Endothelial cell of umbilical vein (primary cell): ENCODE results near the gene HABP2. TPM values are rescaled to one million over a fixed set of nuclear protein-coding genes. Genes with fewer than 3 reads are reported as not detected.

Experiments used
- BruUV-seq: library from RNA; stranded (reverse); fragments of 400-500 nt; replicated peaks from 2 replicates; lab custom pipeline; 2021; lab: Mats Ljungman, UMichigan
- CTCF ChIA-PET: fragments of 300-600, 350-600 bp; sonication (Branson Sonifier 250); formaldehyde crosslinking; loops from one replicate; lab custom pipeline; 2021; ENCODE audit warnings: antibody characterized with exemption, inconsistent platforms; lab: Charles Lee
- POLR2A ChIA-PET: fragments of 300-600, 350-600 bp; sonication (Branson Sonifier 250); formaldehyde crosslinking; loops from one replicate; lab custom pipeline; 2021; ENCODE audit warnings: antibody characterized with exemption, inconsistent platforms; lab: Charles Lee
- DNase-seq: peaks from one replicate; pipeline ENCODE4 v3.0.0-alpha.2; 2011; ENCODE audit warnings: low read depth, low spot score
- FAIRE-seq: peaks from 2 replicates; lab custom pipeline; 2011; peaks lifted over from hg19 to GRCh38; lab: Jason Lieb, UNC
- H2AFZ ChIP-seq: 2 replicates; pipeline ENCODE4 v1.6.0; 2012; ENCODE audit warnings: low read depth, low read length, control low read depth, inconsistent platforms
- H3K27ac ChIP-seq: 2 replicates; pipeline ENCODE4 v1.5.1; 2011; ENCODE audit warnings: low read depth, mild to moderate bottlenecking, control low read depth, low read length, moderate library complexity; ENCODE audit not compliant: insufficient read depth
- H3K27me3 ChIP-seq, 2 experiments: 2 replicates each; pipeline versions ENCODE4 v1.6.0 to v1.6.1; 2011; ENCODE audit warnings: low read length in 2 of 2, mixed read lengths in 1 of 2; ENCODE audit not compliant: control insufficient read depth in 2 of 2, insufficient read depth in 2 of 2
- H3K36me3 ChIP-seq, 2 experiments: 2 replicates in 1 of 2; 3 replicates in 1 of 2; pipeline ENCODE4 v1.5.1; 2011; ENCODE audit warnings: low read length in 2 of 2, mild to moderate bottlenecking in 1 of 2, moderate library complexity in 1 of 2; ENCODE audit not compliant: control insufficient read depth in 2 of 2, insufficient read depth in 2 of 2; ENCODE audit errors: extremely low read depth in 1 of 2
- H3K4me1 ChIP-seq: 3 replicates; pipeline ENCODE4 v1.5.1; 2011; ENCODE audit warnings: mild to moderate bottlenecking, low read length; ENCODE audit not compliant: control insufficient read depth, insufficient read depth; ENCODE audit errors: extremely low read depth
- H3K4me2 ChIP-seq: 2 replicates; pipeline ENCODE4 v1.6.1; 2011; ENCODE audit warnings: low read length, control low read depth, mixed read lengths; ENCODE audit not compliant: insufficient read depth
- H3K4me3 ChIP-seq, 3 experiments: fragments of 200-600 bp in 1 of 3; sonication (generic), shearing (Covaris generic) in 1 of 3; replicated peaks in 1 of 3; 2 replicates each; pipeline ENCODE4 v1.5.1; 2011 to 2016; ENCODE audit warnings: control low read depth in 3 of 3, low read length in 3 of 3, mild to moderate bottlenecking in 2 of 3, inconsistent platforms in 1 of 3, low read depth in 1 of 3, moderate library complexity in 1 of 3; ENCODE audit not compliant: insufficient read depth in 1 of 3
- H3K79me2 ChIP-seq: 2 replicates; pipeline ENCODE4 v1.6.0; 2012; ENCODE audit warnings: low read length, inconsistent platforms; ENCODE audit not compliant: control insufficient read depth, insufficient read depth
- H3K9ac ChIP-seq: replicated peaks from 2 replicates; pipeline ENCODE3; 2011; ENCODE audit warnings: low read length, control low read depth; ENCODE audit not compliant: insufficient read depth; ENCODE audit errors: extremely low read depth
- H3K9me1 ChIP-seq: replicated peaks from 3 replicates; pipeline ENCODE4 v1.6.0; 2011; ENCODE audit warnings: mild to moderate bottlenecking, low read length; ENCODE audit not compliant: control insufficient read depth, insufficient read depth; ENCODE audit errors: extremely low read depth
- H3K9me3 ChIP-seq: replicated peaks from 2 replicates; pipeline ENCODE4 v1.5.1; 2012; ENCODE audit warnings: low read length, inconsistent platforms; ENCODE audit not compliant: control insufficient read depth, insufficient read depth
- H4K20me1 ChIP-seq: replicated peaks from 2 replicates; pipeline ENCODE3; 2011; ENCODE audit warnings: mild to moderate bottlenecking, low read length; ENCODE audit not compliant: control insufficient read depth, insufficient read depth; ENCODE audit errors: extremely low read depth
- EZH2 ChIP-seq: IDR thresholded peaks from 2 replicates; pipeline ENCODE4 v1.6.1; 2012; ENCODE audit warnings: borderline replicate concordance, low read depth, mild to moderate bottlenecking, moderate library complexity, low read length, inconsistent platforms; ENCODE audit not compliant: severe bottlenecking
- FOS ChIP-seq: IDR thresholded peaks from 2 replicates; pipeline ENCODE4 v1.6.1; 2011; ENCODE audit warnings: mild to moderate bottlenecking, low read length, moderate library complexity, borderline replicate concordance; ENCODE audit not compliant: insufficient read depth
- GATA2 ChIP-seq: IDR thresholded peaks from 2 replicates; pipeline ENCODE4 v1.7.0; 2011; ENCODE audit warnings: low read depth, mild to moderate bottlenecking, moderate library complexity, mixed read lengths, low read length; ENCODE audit not compliant: insufficient read length, insufficient read depth
- JUN ChIP-seq: IDR thresholded peaks from 2 replicates; pipeline ENCODE4 v1.6.1; 2011; ENCODE audit warnings: borderline replicate concordance, low read depth; ENCODE audit not compliant: insufficient read length, insufficient read depth
- MYC ChIP-seq: IDR thresholded peaks from one replicate; pipeline ENCODE4 v1.6.1; 2011; ENCODE audit warnings: mild to moderate bottlenecking, low read depth, low read length
- POLR2A ChIP-seq: IDR thresholded peaks from 2 replicates; pipeline ENCODE4 v1.6.1; 2012; ENCODE audit warnings: low read depth, mild to moderate bottlenecking, control low read depth, low read length
- POLR2AphosphoS5 ChIP-seq: IDR thresholded peaks from 2 replicates; pipeline ENCODE4 v1.6.1; 2012; ENCODE audit warnings: low read depth, mild to moderate bottlenecking, control low read depth, low read length, moderate library complexity; ENCODE audit not compliant: insufficient read depth
- dilution Hi-C: fragments of 300-500 bp; cut with MboI; formaldehyde crosslinking; loops from one replicate; pipeline ENCODE4 v1.15.0; 2019; ENCODE audit warnings: low sequenced_read_pairs; ENCODE audit not compliant: extremely low pct_ligation_motif_present
- intact Hi-C: fragments of 100-400 bp; cut with micrococcal nuclease; formaldehyde crosslinking; loops from one replicate; pipeline ENCODE4 v1.10.0; 2022
- polyA plus RNA-seq, 4 experiments: library from polyadenylated mRNA; depleted of rRNA in 3 of 4; stranded (reverse) in 3 of 4; unstranded in 1 of 4; fragments of >200 nt; gene quantifications; 2 replicates each; pipeline versions ENCODE4 v1.2.1 to v1.2.3, GENCODE V29; 2011 to 2012; ENCODE audit warnings: missing spikeins in 1 of 4
- total RNA-seq: library from RNA; stranded (reverse); gene quantifications from 2 replicates; pipeline ENCODE4 v1.2.3, GENCODE V29; 2021
- TF ChIP-seq, protein P1 (sequence below), 2 donors: IDR thresholded peaks; 1 replicate in 1 of 2; 2 replicates in 1 of 2; pipeline ENCODE4 v1.5.1; 2011; ENCODE audit warnings: low read length in 2 of 2, mild to moderate bottlenecking in 2 of 2, moderate library complexity in 2 of 2, control low read depth in 1 of 2, inconsistent platforms in 1 of 2, low read depth in 1 of 2; ENCODE audit not compliant: insufficient read depth in 1 of 2; ENCODE audit errors: extremely low read depth in 1 of 2
- TF ChIP-seq, protein P2 (sequence below): IDR thresholded peaks from 2 replicates; pipeline ENCODE4 v1.6.1; 2011; ENCODE audit not compliant: insufficient read depth, insufficient read length

Gene HABP2
- total and polyA plus RNA-seq, 2 donors (not counting 3 experiments of a cell fraction or from before 2014, with no cell fraction given), result 0.04 TPM; not detected in 1

DNA sequence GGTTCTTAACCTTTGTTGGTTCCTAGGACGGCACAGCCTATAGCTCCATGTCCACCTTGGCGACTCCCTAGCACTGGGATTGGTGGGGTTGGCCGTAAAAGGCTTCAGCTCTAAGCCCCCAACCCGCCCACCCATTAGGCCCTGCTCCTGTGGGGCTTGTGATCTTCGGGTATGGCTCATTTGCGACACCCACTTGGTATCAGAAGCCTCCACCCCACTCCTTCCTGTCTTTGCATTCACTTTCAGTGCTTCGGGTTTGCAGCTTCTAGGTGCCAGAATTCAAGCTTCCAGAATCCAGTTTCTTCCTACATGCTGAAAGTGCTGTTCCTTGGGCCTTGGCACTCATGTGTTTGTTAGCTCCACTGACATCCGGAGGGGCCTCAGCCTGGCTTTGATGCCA is 39.5 kb downstream of the HABP2 start:
- Histone ChIP-seq H3K27me3 (no peaks in the 10 kb centered on the region), H3K4me2 (no peak overlapping the region), H3K9me3 (no peaks in the 10 kb centered on the region), H4K20me1 (no peaks in the 10 kb centered on the region), H3K4me1 (no peaks in the 10 kb centered on the region), H3K79me2 (no peaks in the 10 kb centered on the region), H3K27ac (no peak overlapping the region), H3K9ac (no peak overlapping the region), H3K36me3 (no peaks in the 10 kb centered on the region), H3K4me3 (no peak overlapping the region), H3K9me1 (no peaks in the 10 kb centered on the region), H2AFZ (no peak overlapping the region)
- ChIA-PET CTCF (no interaction called here), POLR2A (no interaction called here)
- TF ChIP-seq GATA2, result no peak
- no peak for TF ChIP-seq POLR2AphosphoS5
- TF ChIP-seq, protein P1, sequence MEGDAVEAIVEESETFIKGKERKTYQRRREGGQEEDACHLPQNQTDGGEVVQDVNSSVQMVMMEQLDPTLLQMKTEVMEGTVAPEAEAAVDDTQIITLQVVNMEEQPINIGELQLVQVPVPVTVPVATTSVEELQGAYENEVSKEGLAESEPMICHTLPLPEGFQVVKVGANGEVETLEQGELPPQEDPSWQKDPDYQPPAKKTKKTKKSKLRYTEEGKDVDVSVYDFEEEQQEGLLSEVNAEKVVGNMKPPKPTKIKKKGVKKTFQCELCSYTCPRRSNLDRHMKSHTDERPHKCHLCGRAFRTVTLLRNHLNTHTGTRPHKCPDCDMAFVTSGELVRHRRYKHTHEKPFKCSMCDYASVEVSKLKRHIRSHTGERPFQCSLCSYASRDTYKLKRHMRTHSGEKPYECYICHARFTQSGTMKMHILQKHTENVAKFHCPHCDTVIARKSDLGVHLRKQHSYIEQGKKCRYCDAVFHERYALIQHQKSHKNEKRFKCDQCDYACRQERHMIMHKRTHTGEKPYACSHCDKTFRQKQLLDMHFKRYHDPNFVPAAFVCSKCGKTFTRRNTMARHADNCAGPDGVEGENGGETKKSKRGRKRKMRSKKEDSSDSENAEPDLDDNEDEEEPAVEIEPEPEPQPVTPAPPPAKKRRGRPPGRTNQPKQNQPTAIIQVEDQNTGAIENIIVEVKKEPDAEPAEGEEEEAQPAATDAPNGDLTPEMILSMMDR (IDR thresholded peaks at IDR 0.05; ENCODE audit: extremely low read depth in 1 of 2, insufficient read depth in 1 of 2, low read depth in 1 of 2, low read length in 2 of 2), result no peak
- TF ChIP-seq POLR2A, result no peak
- TF ChIP-seq FOS, result no peak
- TF ChIP-seq, protein P2, sequence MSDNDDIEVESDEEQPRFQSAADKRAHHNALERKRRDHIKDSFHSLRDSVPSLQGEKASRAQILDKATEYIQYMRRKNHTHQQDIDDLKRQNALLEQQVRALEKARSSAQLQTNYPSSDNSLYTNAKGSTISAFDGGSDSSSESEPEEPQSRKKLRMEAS, result no peak
- TF ChIP-seq MYC, result no peak
- no peak for TF ChIP-seq EZH2
- TF ChIP-seq JUN, result no peak
- FAIRE-seq, result no peak
- no TSS peak for BruUV-seq
- dilution Hi-C loops (no loop called here), intact Hi-C loops (no loop called here)
- no peak for DNase-seq
